ENCODE results near the gene FLRT1. TPM values are rescaled to one million over a fixed set of nuclear protein-coding genes. Genes with fewer than 3 reads are reported as not detected.

FLRT1 gene
- total and polyA plus RNA-seq, 4 donors: 0.10 to 0.60 TPM; not detected in 2

DNA sequence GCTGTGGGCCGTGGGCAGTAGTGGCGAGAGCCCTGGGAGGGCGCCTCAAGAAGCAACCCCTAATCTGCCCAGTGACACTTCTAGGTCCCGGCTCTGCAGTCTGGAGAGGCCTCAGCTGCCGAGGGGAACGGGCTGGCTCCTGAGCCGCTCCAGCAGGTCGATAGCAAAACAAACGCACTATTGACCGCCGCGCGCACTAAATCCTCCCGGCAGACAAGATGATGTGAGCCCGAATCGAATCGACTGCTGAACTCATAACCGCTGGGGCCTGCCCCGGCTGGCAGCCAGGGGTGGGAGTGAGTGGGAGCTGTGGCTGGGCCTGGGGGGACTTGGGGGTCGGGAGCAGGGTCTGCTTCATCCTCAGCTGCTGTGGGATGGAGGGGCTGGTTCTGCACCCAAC lies 36.1 kb downstream of the FLRT1 start:
- H3K27me3 ChIP-seq (ENCODE audit: control insufficient read depth in 1 of 2, insufficient read depth in 2 of 2, low read length in 1 of 2): no peaks in the 10 kb centered on the region
- no peak for ATAC-seq (ENCODE audit: low FRiP score)
- DNase-seq: no peak
- 83 to 88% methylated on average over 20 of the region's 20 CpGs for WGBS, 2 donors
- intact Hi-C loops (cut with DNase I): no loop called here
- H3K27ac ChIP-seq (ENCODE audit: low read depth in 1 of 2, low read length in 2 of 2): no peak overlapping the region
- H3K9me3 ChIP-seq (ENCODE audit: control insufficient read depth, low read length): no peaks in the 10 kb centered on the region
- H3K4me1 ChIP-seq (ENCODE audit: control insufficient read depth in 1 of 2, insufficient read depth in 2 of 2, low read length in 2 of 2): no peaks in the 10 kb centered on the region
- no peak overlapping the region for H3K4me3 ChIP-seq (ENCODE audit: low read length in 2 of 2)
- no peaks in the 10 kb centered on the region for H3K36me3 ChIP-seq (ENCODE audit: control insufficient read depth in 1 of 2, insufficient read depth in 2 of 2, low read length in 1 of 2)

DNA sequence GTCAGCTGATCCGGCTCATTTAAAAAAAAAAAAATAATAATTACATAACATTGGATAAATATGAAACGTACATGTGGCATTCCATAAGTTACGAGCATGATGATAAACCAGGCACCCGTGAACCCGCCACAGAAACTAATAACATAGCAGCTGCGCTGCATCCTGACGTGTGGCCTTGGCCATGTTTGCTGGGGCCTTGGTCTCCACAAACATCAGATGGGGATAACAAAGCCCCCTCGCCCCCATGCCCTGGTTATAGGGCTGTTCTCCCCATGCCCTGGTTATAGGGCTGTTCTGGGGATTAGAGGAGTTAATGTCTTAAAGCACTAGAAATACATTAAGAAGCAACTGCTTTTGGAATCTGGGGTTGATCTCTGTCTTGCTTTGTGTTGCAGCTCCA lies 36.7 kb downstream of the FLRT1 start:
- no peaks in the 10 kb centered on the region for H3K9me3 ChIP-seq (ENCODE audit: control insufficient read depth, low read length)
- DNase-seq (no peak), ATAC-seq (ENCODE audit: low FRiP score) (no peak)
- intact Hi-C loops (cut with DNase I): no loop called here
- H3K36me3 ChIP-seq (ENCODE audit: control insufficient read depth in 1 of 2, insufficient read depth in 2 of 2, low read length in 1 of 2): no peaks in the 10 kb centered on the region
- H3K4me1 ChIP-seq (ENCODE audit: control insufficient read depth in 1 of 2, insufficient read depth in 2 of 2, low read length in 2 of 2): no peaks in the 10 kb centered on the region
- H3K27me3 ChIP-seq (ENCODE audit: control insufficient read depth in 1 of 2, insufficient read depth in 2 of 2, low read length in 1 of 2): no peaks in the 10 kb centered on the region
- no peak overlapping the region for H3K27ac ChIP-seq (ENCODE audit: low read depth in 1 of 2, low read length in 2 of 2)
- H3K4me3 ChIP-seq (ENCODE audit: low read length in 2 of 2): no peak overlapping the region
- 80 to 82% methylated on average over 8 of the region's 8 CpGs for WGBS, 2 donors

DNA sequence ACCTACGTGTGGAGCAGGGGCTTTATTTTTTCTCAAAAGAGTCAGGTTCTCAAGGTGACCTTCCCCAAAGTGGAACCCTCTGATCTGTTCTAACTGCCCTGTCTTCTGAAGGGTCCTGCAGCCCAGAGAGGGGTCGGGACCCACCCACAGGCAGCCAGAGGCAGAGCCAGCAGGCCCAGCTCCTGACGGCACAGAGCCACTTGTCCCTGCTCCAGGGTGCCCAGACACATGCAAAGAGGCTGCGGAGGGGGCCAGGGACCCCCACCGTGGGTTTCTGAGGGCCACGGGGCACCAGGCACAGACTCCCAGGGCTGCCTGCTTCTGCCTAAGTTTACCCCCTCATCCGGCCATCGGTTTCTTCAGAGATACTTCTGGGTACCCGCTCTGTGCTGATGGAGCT lies 37.1 kb downstream of the FLRT1 start:
- no peaks in the 10 kb centered on the region for H3K4me1 ChIP-seq (ENCODE audit: control insufficient read depth in 1 of 2, insufficient read depth in 2 of 2, low read length in 2 of 2)
- no peak overlapping the region for H3K4me3 ChIP-seq (ENCODE audit: low read length in 2 of 2)
- H3K27ac ChIP-seq (ENCODE audit: low read depth in 1 of 2, low read length in 2 of 2): no peak overlapping the region
- H3K27me3 ChIP-seq (ENCODE audit: control insufficient read depth in 1 of 2, insufficient read depth in 2 of 2, low read length in 1 of 2): no peaks in the 10 kb centered on the region
- no peaks in the 10 kb centered on the region for H3K9me3 ChIP-seq (ENCODE audit: control insufficient read depth, low read length)
- DNase-seq (no peak), ATAC-seq (ENCODE audit: low FRiP score) (no peak)
- intact Hi-C loops (cut with DNase I): no loop called here
- no peaks in the 10 kb centered on the region for H3K36me3 ChIP-seq (ENCODE audit: control insufficient read depth in 1 of 2, insufficient read depth in 2 of 2, low read length in 1 of 2)
- 81 to 89% methylated on average over 9 of the region's 9 CpGs for WGBS, 2 donors

DNA sequence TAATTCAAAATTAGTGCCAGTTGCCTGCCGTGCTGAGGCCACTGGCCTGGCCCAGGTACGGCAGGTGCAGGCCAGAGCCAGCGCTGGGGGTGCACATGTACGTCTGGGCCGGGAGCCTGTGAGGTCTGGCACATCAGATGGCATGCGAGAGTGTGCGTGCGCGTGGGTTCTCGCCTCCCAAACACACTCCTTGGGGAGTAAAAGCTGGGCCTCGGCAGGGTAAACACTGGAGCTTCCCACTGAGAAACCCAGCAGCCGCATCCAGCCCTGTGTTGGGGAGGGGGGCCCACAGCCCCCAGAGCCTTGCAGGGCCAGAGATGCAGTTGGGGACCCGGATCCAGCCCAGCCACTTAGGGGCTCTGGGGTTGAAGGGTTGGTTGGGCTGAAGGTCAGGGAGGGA lies 37.8 kb downstream of the FLRT1 start:
- H3K27ac ChIP-seq (ENCODE audit: low read depth in 1 of 2, low read length in 2 of 2): no peak overlapping the region
- WGBS, 2 donors: 68 to 78% methylated on average over 13 of the region's 13 CpGs

DNA sequence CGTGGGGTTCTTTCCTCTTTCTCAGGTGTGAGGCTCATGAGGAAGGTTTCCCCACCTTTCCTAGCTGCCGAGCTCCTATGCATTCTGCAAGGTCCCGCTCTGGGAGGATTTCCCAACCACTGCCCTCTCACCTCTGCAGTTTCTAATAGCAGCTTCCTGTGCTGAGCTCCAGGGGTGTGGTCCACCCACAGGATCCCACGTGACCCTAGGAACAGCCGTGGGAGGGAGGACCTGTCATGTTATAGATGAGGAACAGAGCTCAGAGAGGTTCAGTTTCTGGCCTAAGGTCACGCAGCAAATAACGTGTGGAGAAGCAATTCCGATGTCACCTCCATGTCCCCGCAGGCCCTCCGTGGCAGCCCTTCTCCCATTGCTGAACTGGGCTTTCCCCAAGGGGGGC lies 38.5 kb downstream of the FLRT1 start:
- Histone ChIP-seq H3K27me3 (ENCODE audit: control insufficient read depth in 1 of 2, insufficient read depth in 2 of 2, low read length in 1 of 2) (no peaks in the 10 kb centered on the region), H3K36me3 (ENCODE audit: control insufficient read depth in 1 of 2, insufficient read depth in 2 of 2, low read length in 1 of 2) (no peaks in the 10 kb centered on the region), H3K27ac (ENCODE audit: low read depth in 1 of 2, low read length in 2 of 2) (no peak overlapping the region), H3K9me3 (ENCODE audit: control insufficient read depth, low read length) (no peaks in the 10 kb centered on the region), H3K4me1 (ENCODE audit: control insufficient read depth in 1 of 2, insufficient read depth in 2 of 2, low read length in 2 of 2) (no peaks in the 10 kb centered on the region), H3K4me3 (ENCODE audit: low read length in 2 of 2) (no peak overlapping the region)
- intact Hi-C loops (cut with DNase I): no loop called here
- 90 to 96% methylated on average over 10 of the region's 10 CpGs for WGBS, 2 donors
- DNase-seq (no peak), ATAC-seq (ENCODE audit: low FRiP score) (no peak)

More for the DNA sequence above, 37.8 kb downstream of the FLRT1 start:
- no peaks in the 10 kb centered on the region for H3K36me3 ChIP-seq (ENCODE audit: control insufficient read depth in 1 of 2, insufficient read depth in 2 of 2, low read length in 1 of 2)
- no peak overlapping the region for H3K4me3 ChIP-seq (ENCODE audit: low read length in 2 of 2)
- intact Hi-C loops (cut with DNase I): no loop called here
- no peak for ATAC-seq (ENCODE audit: low FRiP score)
- H3K9me3 ChIP-seq (ENCODE audit: control insufficient read depth, low read length): no peaks in the 10 kb centered on the region
- no peaks in the 10 kb centered on the region for H3K27me3 ChIP-seq (ENCODE audit: control insufficient read depth in 1 of 2, insufficient read depth in 2 of 2, low read length in 1 of 2)
- DNase-seq: no peak
- H3K4me1 ChIP-seq (ENCODE audit: control insufficient read depth in 1 of 2, insufficient read depth in 2 of 2, low read length in 2 of 2): no peaks in the 10 kb centered on the region

DNA sequence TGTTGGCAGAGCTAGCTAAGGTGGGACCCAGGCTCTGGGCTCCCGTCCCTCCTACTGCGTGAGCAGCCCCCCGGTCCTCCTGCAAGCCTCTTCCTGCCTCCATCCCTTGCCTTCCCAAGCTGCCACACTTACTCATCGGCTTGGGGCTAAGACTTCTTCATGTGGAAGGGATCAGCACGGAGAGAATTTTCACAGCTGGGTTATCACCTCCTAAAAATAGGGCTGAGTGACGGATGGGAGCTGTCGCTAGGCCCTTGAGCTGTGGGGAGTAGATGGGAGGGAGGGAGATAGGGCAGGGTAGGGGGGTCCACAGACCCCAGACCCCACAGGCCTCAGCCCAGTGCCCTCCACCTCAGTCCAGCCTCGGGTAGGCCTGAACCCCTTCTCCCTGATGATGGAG lies 41.0 kb downstream of the FLRT1 start:
- intact Hi-C loops (cut with DNase I): no loop called here
- no peaks in the 10 kb centered on the region for H3K27me3 ChIP-seq (ENCODE audit: control insufficient read depth in 1 of 2, insufficient read depth in 2 of 2, low read length in 1 of 2)
- 78 to 81% methylated on average over 8 of the region's 8 CpGs for WGBS, 2 donors
- H3K36me3 ChIP-seq (ENCODE audit: control insufficient read depth in 1 of 2, insufficient read depth in 2 of 2, low read length in 1 of 2): no peaks in the 10 kb centered on the region
- no peak overlapping the region for H3K27ac ChIP-seq (ENCODE audit: low read depth in 1 of 2, low read length in 2 of 2)
- no peak overlapping the region for H3K4me3 ChIP-seq (ENCODE audit: low read length in 2 of 2)
- no peaks in the 10 kb centered on the region for H3K9me3 ChIP-seq (ENCODE audit: control insufficient read depth, low read length)
- ATAC-seq (ENCODE audit: low FRiP score): no peak
- DNase-seq: no peak
- no peaks in the 10 kb centered on the region for H3K4me1 ChIP-seq (ENCODE audit: control insufficient read depth in 1 of 2, insufficient read depth in 2 of 2, low read length in 2 of 2)

DNA sequence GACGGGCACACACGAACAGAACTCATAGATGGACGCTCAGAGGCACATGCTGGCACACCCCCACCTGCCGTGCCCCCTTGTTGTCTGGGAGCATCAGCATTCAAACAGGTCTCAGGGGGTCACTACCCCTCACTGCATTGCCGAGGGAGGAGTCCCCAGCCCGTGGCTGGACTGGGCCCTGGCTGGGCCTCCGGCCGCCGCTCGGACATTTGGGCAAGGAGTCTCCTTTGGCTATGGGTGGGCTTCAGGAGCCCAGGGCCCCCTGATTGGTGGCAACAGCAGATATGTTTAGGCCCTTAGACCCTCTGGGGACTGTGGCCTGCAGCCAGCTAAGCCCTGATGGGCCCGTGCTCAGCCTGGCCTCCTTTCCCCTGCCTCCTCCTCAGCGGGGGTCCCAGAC lies 41.9 kb downstream of the FLRT1 start:
- intact Hi-C loops (cut with DNase I): no loop called here

DNA sequence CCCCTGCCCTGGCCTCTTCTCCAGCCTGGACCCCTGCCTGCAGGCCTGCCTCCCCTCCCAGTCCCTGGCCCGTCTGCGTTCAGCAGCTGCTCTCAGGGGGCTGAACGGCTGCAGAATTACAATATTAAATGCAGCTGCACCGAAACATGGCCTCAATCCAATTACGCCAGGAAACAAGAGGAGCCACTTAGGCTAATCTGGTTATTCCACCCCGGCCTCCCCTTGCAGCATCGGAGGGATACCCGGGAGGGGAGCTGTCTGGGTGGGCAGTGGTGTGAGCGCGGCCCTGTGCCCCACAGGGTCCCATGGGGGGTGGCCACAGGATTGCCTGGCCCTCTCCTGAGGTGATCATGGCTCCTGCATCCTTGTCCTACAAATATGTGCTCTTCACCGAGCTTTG lies 42.6 kb downstream of the FLRT1 start:
- ATAC-seq (ENCODE audit: low FRiP score) (no peak), DNase-seq (no peak)
- WGBS, 2 donors: 83 to 88% methylated on average over 11 of the region's 11 CpGs
- H3K27ac ChIP-seq (ENCODE audit: low read depth in 1 of 2, low read length in 2 of 2): no peak overlapping the region
- no peak overlapping the region for H3K4me3 ChIP-seq (ENCODE audit: low read length in 2 of 2)
- intact Hi-C loops (cut with DNase I): no loop called here
- H3K27me3 ChIP-seq (ENCODE audit: control insufficient read depth in 1 of 2, insufficient read depth in 2 of 2, low read length in 1 of 2): no peaks in the 10 kb centered on the region
- H3K36me3 ChIP-seq (ENCODE audit: control insufficient read depth in 1 of 2, insufficient read depth in 2 of 2, low read length in 1 of 2): no peaks in the 10 kb centered on the region
- no peaks in the 10 kb centered on the region for H3K9me3 ChIP-seq (ENCODE audit: control insufficient read depth, low read length)
- no peaks in the 10 kb centered on the region for H3K4me1 ChIP-seq (ENCODE audit: control insufficient read depth in 1 of 2, insufficient read depth in 2 of 2, low read length in 2 of 2)

More for the DNA sequence above, 41.9 kb downstream of the FLRT1 start:
- Histone ChIP-seq H3K27ac (ENCODE audit: low read depth in 1 of 2, low read length in 2 of 2) (no peak overlapping the region), H3K36me3 (ENCODE audit: control insufficient read depth in 1 of 2, insufficient read depth in 2 of 2, low read length in 1 of 2) (no peaks in the 10 kb centered on the region), H3K4me3 (ENCODE audit: low read length in 2 of 2) (no peak overlapping the region), H3K9me3 (ENCODE audit: control insufficient read depth, low read length) (no peaks in the 10 kb centered on the region), H3K4me1 (ENCODE audit: control insufficient read depth in 1 of 2, insufficient read depth in 2 of 2, low read length in 2 of 2) (no peaks in the 10 kb centered on the region), H3K27me3 (ENCODE audit: control insufficient read depth in 1 of 2, insufficient read depth in 2 of 2, low read length in 1 of 2) (no peaks in the 10 kb centered on the region)
- no peak for ATAC-seq (ENCODE audit: low FRiP score)
- 90 to 91% methylated on average over 12 of the region's 12 CpGs for WGBS, 2 donors
- DNase-seq: no peak

DNA sequence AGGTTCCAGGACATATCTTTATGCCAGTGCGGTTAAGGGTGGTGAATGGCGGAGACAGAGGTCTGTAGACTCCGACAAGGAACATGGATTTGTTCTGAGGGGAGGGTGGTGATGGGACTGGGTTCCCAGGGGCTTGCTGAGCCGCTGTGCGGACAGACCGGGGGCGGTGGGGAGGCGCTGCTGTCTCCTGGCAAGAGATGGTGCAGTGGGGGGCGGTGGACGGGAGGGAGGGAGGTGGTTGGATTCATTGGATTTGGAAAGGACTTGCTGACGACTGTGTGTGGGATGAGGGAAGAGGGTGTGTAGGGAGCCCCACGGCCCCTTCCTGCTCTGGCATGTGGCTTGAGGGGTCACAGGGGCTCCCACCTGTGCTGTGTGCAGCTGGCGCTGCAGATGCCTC lies 43.2 kb downstream of the FLRT1 start:
- ATAC-seq (ENCODE audit: low FRiP score) (no peak), DNase-seq (no peak)
- no peaks in the 10 kb centered on the region for H3K36me3 ChIP-seq (ENCODE audit: control insufficient read depth in 1 of 2, insufficient read depth in 2 of 2, low read length in 1 of 2)
- intact Hi-C loops (cut with DNase I): no loop called here
- H3K27me3 ChIP-seq (ENCODE audit: control insufficient read depth in 1 of 2, insufficient read depth in 2 of 2, low read length in 1 of 2): no peaks in the 10 kb centered on the region
- no peaks in the 10 kb centered on the region for H3K9me3 ChIP-seq (ENCODE audit: control insufficient read depth, low read length)
- no peak overlapping the region for H3K4me3 ChIP-seq (ENCODE audit: low read length in 2 of 2)
- no peaks in the 10 kb centered on the region for H3K4me1 ChIP-seq (ENCODE audit: control insufficient read depth in 1 of 2, insufficient read depth in 2 of 2, low read length in 2 of 2)
- 77 to 82% methylated on average over 13 of the region's 13 CpGs for WGBS, 2 donors
- H3K27ac ChIP-seq (ENCODE audit: low read depth in 1 of 2, low read length in 2 of 2): no peak overlapping the region
